ENCODE results near the gene ITPK1.
"Not testable (repeated sequence)": the region's sequence is repeated elsewhere in the genome, so short reads cannot be mapped to it uniquely, and the experiment has no call there.

The ITPK1 gene

DNA sequence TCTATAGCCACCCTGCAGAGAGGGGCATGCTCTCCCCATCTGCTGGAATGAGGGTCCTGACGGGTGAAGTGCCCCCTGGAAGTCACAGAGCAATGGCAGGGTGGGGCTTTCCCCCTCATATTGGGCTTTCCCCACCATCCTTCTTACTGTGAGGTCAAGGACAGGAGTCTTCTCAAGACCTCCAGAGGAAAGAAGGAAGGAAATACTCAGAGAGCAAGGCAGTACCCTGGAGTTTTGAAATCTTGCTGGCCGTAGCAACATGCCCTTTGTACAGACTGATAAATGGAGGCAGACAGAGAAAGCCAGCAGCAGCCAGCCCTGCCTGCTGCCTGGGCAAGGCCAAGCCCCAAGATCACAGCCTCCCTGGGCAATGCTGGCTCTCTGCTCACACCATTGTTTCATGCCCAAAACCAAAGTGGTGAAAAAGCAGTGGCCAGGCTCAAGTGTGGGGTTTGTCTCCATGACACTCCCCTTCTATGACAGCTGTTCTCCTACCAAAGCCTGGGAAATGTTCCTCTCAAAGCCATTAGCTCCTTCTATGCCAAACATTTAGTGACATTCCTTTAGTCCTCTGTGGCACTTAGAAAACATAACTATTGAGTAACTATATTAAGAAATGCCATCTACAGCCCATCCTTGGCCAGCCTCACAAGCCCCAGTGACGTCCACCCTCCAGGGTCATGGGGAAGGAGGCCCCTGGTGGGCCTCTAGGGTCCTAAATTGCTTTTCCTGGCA is 13.2 kb upstream of the ITPK1 start:
- DNase-seq (ENCODE audit: low spot score): no peak

DNA sequence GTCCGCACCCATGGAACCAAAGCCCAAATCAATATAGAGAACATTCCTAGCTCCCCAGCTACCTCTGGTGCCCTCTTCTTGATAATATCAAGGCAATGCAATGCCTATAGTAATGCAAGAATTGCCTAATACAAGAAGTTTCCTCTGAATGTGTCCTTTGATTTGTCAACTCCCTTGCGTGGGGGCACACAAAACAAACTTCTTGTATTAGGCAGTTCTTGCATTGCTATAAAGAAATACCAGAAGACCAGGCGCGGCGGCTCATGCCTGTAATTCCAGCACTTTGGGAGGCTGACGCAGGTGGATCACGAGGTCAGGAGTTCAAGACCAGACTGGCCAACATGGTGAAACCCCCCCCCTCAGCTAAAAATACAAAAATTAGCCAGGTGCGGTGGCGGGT is 10.4 kb upstream of the ITPK1 start:
- DNase-seq (ENCODE audit: low spot score): no peak

DNA sequence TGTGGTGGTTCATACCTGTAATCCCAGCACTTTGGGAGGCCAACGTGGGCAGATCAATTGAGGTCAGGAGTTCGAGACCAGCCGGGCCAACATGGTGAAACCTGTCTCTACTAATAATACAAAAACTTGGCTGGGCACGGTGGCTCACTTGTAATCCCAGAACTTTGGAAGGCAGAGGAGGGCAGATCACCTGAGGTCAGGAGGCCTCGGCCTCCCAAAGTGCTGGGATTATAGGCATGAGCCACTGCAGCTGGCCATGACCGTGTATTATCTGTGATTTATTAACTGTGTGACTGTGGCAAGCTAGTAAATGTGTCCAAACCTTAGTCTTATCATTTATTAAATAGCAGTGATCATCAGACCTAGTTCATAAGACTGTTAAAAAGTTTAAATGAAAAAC is 7.1 kb upstream of the ITPK1 start:
- DNase-seq (ENCODE audit: low spot score): no peak

DNA sequence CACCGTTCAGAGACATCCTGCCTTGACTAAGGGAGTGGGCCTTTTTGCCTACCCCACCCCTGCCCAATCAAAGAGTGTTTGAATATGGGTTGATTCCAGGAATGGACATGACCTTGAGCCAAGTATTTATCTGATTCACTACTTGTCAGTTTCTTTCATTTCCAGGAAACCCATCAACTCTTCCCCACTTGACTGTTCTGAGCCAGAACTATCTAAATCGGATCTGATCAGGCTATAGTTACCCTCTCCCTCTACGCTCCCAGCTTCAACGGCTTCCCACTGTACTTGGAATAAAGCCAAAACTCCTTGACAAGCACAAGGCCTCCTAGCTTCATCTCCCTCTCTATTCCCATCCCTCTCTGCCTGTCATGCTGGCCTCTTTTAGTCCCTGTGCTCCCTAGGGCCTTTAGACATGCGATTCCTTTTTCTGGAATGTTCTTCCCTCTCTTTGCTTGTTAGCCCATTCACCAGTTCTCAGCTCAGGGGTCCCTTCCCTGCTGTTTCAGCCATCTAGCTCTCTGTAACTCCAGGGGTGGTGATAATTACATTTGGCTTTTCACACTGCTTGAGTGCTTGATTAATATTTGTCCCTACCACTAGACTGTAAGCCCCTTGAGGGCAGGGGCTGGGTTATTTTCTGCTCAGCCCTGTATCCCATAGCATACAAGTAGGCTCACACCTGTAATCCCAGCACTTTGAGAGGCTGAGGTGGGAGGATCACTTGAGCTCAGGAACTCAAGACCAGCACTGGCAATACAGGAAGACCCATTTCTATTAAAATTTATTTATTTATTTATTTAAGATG is 5.5 kb upstream of the ITPK1 start:
- DNase-seq (ENCODE audit: low spot score): no peak

DNA sequence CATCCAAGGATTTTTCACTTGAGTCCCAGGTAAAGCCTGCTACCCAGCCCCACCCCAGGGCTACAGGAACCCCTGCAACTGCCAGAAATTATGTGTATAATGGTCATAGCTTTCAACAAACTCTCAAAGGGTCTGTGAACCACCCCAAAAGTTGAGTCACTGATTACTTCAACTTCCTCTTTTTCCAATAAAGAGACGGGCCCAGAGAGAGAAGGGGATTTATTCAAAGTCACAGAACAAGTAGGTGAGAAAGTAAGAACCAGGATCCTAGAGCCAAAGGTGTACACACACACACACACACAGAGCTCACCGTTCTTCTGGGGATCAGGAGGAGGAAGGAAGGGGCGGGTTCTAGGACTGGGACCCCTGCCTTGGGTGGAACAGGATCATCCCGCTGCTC is 4.8 kb upstream of the ITPK1 start:
- no peak for DNase-seq (ENCODE audit: low spot score)

DNA sequence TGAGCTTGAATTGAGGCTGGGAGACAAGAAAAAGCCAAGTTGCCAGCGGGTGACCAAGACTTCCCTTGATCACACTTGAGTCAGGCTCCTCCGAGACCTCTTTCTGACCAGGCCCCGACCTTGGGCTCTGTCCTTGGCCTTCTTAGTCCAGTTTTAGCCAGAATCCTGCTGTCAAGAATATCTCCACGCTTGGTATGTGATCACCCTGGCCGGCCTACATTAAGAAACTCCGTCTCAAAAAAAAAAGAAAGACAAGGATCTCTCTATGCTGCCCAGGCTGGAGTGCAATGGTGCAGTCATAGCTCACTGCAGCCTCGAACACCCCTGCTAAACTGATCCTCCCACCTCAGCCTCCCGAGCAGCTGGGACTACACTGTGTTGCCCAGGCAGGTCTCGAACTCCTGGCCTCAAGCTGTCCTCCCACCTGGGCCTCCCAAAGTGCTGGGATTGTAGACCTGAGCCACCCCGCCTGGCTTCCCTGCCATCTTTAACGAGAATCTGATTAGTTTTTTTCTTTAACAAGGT is 1.0 kb upstream of the ITPK1 start:
- DNase-seq (ENCODE audit: low spot score): no peak

DNA sequence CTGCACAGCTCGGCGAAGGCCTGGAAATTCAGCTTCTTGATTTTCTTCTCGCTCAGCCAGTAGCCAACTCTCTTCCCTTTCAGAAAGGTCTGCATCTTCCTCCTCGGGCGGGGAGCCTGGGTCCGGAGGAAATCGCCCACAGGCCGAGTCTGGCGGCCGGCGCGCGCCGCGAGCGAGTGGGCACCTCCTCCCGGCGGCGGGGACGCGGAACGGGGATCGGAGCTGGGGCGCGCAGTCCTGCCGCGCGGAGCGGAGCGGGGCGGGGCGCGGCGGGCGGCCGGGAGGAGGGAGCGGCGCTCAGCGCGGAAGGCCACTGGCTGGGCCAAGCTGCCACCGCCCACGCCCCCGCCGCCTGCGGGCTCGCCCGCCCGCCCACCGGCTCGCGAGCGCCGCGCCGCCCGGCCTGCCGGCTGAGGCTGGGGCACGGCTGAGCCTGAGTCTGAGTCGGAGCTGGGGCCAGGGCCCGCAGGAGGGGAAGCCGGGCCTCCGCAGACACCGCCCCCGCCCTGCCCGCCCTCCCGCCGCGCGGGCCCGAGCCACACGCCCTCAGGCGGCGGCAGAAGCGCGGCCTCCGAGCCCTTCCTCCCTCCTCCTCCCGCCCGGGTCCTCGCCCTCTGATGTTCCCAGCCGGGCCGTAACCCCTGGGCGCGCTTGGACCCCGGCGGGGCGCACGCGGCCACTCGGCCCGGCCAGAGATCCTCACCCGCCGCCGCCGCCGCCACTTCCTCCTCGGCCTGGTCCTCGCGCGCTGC is 480 bp downstream of the ITPK1 start:
- DNase-seq (ENCODE audit: low spot score): peak; percentile 88

DNA sequence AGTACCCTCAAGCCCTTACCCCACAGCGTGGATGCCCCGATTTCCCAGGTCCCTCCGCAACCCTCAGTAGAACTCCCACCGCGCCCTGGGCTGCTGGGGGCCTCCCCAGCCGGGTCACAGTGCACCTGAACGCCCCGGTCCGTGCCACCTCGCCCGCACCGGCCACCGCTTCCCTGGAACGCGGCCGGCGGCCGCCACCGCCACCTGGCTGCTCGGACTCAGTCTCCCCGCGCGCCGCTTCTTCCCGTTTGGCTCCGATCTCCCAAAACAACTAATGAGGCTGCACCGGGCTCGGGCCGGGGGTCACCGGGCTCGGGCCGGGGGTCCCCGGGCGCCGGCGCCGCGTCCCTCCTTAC is 1.0 kb downstream of the ITPK1 start:
- DNase-seq (ENCODE audit: low spot score): no peak

DNA sequence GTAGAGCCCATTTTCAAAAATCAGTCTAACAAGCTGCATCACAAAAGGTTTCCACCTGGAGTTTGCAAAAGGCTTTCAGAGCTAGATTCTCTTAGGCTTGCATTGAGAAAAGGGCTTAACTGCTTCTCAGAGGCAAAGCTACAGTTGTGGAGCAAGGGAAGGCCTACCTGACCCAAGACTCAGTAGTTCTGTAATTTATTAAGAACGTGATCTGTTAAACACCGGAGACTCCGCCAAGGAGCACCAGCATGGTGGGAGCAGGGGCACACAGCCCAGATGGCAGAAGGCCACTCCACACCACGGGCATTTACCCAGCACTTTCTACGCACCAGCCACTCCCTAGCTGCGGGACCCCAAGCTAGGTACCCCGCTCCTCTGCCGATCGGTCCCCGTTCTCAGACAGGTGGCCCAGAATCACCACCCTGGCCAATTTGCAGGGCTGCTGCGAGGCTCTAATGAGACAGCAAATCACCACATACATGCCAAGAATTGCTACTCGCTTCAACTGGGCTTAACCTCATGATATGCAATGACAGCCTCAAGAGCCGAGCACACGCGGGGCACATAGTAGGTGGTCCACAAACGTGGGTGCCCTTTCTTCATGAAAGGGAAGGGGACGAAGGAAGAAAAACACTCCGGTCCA is 1.5 kb downstream of the ITPK1 start:
- DNase-seq (ENCODE audit: low spot score): no peak

DNA sequence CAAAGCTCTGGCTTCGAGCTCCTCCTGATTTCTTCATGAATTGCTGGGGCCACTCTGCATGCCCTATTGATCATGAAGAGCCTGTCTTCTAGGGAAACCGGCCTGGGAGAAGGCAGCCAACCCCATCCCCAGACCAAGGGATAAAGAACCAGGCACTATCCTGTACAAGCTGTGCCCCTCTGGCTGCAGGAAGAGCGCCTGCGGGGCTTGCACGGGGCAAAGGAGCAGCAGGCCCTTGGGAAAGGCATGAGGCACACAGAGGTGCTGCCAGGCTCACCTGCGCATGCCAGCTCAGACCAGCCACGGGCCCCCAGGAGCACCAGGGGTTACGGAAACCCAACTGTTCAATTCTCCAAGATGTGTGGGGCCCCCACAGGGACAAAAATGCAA is 2.1 kb downstream of the ITPK1 start:
- DNase-seq (ENCODE audit: low spot score): no peak

DNA sequence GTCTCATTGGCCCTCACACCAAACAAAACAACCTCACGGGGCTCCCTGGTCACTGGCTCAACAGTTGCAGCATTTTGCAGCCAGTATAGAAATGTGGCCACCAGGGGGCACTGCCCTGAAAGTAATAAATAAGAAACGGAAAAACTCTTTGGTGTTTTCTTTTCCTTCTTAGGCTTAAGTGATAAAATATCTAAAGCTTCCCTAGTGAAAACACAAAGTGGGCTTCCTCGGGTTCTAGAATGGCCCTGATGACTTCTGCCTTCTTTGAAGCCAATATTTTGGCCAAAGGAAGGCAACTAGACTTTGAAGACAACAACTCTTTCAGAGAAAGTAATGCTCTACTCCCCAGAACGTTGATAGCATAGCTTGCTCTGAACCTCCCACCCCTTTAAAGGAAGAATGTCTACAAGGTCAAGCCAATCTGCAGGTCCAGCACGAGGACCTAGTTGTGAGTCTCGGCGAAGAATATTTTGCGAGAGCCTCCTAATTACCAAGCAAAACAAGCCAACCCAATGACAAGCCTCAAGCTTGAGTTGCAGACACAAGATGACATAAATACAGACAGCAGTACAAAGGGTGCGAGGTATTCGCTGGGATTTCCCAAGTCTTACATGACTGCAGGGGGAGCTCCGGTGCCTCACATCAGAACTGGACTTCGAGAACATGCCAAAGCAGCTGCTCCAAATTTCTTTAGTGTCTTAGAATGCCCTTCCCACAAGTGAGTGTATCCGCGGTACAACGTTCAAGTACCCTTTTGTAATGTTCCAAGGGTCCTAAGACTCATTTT is 2.6 kb downstream of the ITPK1 start:
- peak; percentile 72 for DNase-seq (ENCODE audit: low spot score)

DNA sequence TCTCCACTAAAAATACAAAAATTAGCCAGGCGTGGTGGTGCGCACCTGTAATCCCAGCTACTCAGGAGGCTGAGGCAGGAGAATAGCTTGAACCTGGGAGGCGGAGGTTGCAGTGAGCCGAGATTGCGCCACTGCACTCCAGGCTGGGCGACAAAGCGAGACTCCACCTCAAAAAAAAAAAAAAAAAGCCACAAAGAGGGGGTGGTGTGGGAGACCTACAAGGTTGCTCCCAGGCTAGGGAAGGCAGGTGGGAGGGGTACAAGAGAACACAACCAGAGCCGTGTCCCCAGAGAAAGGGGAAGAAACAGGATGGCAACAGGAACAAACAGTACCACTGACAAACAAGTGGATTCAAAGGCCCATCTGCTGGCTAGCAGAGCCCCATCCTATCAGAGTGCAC is 4.2 kb downstream of the ITPK1 start:
- not testable (repeated sequence) for DNase-seq (ENCODE audit: low spot score)

DNA sequence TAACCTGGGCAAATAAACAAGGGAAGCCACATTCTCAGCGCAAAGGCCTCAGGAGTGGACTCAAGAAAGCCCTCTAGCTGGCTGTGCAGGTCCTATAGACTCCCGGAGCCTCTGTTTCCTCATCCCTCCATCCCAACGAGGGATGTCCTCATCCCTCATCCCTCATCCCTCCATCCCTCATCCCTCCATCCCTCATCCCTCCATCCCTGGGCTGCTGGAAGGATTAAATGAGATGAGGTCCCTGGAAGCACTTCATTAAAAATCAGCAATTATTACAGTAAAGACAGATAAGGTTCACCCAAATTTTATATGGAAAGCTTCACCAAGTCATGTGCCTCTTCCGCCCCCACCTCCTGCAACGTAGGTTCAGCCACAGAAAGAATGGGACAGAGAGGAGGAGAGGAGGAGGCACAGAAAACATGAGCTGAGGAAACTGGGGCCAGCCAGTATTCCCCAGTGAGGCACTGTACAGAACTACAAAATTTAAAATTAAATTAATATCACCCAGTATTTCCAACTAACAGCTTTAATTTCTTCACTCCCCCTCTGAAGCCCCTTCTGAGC is 4.8 kb downstream of the ITPK1 start:
- DNase-seq (ENCODE audit: low spot score): no peak

DNA sequence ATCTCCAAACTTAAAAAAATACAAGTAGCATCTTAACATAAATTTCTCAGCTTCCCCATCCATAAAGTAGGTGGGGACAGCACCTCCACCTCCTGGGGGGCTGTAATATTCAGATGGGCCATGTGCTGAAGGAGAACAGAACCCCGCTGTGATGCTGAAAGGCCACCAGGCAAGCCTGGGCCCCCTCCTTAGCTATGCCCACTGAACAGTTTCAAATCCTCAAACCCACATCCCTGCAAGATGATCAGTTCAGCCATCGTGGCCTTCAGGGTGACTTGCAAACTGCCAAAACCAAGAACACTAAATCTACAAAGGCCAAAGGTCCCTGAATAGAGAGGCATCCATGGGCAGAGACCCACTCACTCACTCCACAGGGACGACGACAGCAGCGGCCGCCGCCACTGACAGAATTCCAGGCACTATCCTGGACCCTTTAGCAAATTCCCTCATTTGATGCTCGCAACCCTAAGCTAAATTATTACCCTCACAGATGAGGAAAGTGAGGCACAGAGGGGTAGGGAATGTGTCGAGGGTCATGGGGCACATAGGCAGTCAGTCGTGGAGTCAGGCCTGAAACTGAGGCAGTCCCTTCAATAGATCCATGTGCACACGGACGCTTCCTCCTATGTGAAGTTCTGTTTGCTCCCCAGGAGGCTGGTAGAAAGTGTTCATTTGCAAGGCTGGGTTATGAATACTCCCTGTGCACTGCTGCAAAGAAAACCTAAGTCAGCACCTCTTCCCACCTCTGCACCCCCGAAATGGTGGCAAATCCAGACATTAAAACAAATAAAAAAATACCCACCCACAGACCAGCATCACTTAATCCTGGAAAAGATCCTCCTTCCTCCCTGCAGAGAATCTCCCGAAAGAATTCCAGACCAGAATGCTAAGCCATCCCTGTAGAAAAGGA is 5.9 kb downstream of the ITPK1 start:
- no peak for DNase-seq (ENCODE audit: low spot score)

DNA sequence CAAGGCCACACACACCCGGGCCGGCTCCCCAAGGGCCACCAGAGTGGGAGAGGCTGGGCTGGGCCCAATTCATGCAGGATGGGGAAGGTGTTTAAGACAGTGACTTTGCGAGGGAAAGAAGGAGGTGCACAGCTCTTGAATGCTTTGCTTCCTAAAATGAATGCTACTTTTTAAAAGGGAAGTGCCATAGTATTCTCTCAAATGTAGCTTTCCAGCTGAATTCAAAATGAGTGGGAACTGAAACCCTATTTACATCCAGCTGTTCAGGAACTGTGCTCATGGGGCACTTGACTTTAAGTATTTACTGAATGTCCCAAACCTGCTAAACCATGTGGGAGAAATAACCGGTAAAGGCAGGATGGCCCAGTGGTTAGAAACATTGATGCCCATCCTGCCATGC is 7.6 kb downstream of the ITPK1 start:
- DNase-seq (ENCODE audit: low spot score): no peak

DNA sequence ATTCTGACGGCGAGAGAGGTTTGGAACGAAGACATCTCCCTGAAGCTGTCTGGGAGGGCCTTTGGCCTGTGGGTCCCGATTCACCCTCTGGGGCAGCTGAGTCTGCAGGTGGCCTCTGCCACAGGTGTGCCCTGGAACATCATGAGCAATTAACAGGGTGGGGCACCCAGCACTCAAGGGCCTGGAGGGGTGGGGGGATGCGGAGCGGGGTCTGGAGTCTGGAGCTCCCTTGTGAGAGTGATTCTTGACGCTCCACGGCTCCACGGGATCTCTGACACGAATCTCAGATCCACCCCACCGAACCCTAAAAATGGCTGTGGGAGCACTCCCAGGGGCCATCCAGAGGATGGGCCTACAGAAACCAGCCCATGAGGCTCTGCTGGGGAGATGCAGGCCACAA is 8.3 kb downstream of the ITPK1 start:
- no peak for DNase-seq (ENCODE audit: low spot score)

DNA sequence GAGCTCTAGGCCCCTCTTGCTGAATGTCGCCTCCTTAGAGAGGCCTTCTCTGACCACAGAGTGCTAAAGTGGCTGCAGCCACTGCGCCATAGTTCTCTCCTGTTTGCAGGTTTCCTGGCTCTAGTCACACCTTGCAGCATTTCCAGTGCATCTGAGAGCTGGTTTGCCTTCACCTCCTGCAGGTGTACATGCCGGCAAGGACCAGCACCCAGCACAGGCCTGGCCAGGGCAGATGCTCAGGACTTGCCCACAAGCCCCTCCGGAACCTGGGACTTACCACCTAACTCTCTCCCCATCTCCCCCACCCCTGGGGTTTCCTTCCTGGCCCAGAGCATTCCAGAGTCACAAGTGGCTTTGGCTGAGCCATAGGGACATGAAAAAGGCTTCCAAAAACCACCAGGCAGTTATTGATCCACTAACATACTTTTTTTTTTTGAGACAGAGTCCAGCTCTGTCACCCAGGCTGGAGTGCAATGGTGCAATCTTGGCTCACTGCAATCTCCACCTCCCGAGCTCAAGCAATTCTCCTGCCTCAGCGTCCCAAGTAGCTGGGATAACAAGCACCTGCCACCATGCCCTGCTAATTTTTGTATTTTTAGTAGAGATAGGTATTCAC is 9.1 kb downstream of the ITPK1 start:
- DNase-seq (ENCODE audit: low spot score): no peak

DNA sequence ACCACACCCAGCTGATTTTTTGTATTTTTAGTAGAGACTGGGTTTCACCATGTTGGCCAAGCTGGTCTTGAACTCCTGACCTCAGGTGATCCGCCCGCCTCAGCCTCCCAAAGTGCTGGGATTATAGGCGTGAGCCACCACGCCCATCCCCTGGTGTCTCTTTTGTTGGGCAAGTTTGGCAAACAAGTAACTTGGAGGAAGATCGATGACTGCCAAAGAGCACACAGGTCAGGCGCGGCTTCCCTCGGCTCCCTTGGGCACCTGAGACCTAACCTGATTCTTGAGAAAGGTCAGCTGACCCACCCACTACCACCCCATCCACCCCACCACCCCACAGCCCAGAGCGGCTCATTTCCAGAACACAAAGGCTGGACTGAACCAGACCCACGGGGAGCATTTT is 9.9 kb downstream of the ITPK1 start:
- not testable (repeated sequence) for DNase-seq (ENCODE audit: low spot score)

DNA sequence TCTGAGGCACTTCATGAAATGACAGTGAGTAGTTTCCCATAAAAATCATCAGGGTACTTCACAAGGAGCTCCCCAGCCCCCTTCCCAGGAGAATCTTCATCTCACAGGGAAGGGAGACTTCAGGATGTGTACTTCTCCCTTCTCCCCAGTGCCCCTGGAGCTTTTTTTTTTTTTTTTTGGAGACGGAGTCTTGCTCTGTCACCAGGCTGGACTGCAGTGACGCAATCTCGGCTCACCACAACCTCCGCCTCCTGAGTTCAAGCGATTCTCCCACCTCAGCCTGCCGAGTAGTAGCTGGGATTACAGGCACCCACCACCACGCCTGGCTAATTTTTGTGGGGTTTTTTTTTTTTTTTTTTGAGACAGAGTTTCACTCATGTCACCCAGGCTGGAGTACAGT is 10.4 kb downstream of the ITPK1 start:
- DNase-seq (ENCODE audit: low spot score): no peak

DNA sequence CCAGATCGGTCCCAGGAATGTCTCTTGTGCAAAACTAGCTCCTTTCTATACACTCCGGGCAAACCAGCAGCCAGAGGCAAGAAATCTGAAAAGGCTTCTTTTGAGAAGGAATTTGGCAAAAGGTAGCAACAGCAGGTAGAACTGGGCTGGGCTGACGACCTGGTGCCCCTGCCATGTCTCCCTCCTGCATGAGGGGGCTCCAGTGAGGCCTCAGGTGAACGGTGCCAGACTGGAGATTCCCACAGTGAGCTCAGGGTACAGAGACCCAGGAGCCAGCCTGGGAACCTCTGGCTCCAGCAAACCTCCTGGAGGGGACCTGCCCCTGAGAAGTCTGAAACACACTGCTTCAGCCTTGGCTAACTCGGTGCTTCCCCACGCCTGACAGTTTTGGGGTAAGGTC is 10.8 kb downstream of the ITPK1 start:
- no peak for DNase-seq (ENCODE audit: low spot score)

Measured in germinal center (tissue), 1 donor.